Sigmoid colon (tissue), 7 donors: ENCODE results near the gene KCNQ1OT1. TPM values are rescaled to one million over a fixed set of nuclear protein-coding genes. Genes with fewer than 3 reads are reported as not detected.

Experiments used
- DNase-seq: peaks from one replicate; pipeline ENCODE4 v3.0.0-alpha.2; 2019
- H3K27ac ChIP-seq, 4 donors: fragments of 200-600 bp; sonication (generic); one replicate each; pipeline ENCODE4 v1.5.1; 2016 to 2019; ENCODE audit warnings: mild to moderate bottlenecking in 1 of 4
- H3K27me3 ChIP-seq, 3 donors: fragments of 200-600 bp; sonication (generic); one replicate each; pipeline ENCODE4 v1.5.1; 2019; ENCODE audit warnings: mild to moderate bottlenecking in 1 of 3
- H3K36me3 ChIP-seq, 4 donors: fragments of 200-600 bp; sonication (generic); one replicate each; pipeline ENCODE4 v1.5.1; 2016 to 2019
- H3K4me1 ChIP-seq, 4 donors: fragments of 200-600 bp; sonication (generic); one replicate each; pipeline ENCODE4 v1.5.1; 2017 to 2019
- H3K4me3 ChIP-seq, 4 donors: fragments of 200-600 bp; sonication (generic); one replicate each; pipeline ENCODE4 v1.5.1; 2017 to 2019; ENCODE audit warnings: mild to moderate bottlenecking in 2 of 4, moderate library complexity in 1 of 4
- H3K9me3 ChIP-seq, 4 donors: fragments of 200-600 bp in 3 of 4; sonication (generic) in 3 of 4; one replicate each; pipeline versions ENCODE4 v1.5.1 to v1.6.1; 2013 to 2019
- CTCF ChIP-seq, 4 experiments: fragments of 450-650 bp in 3 of 4; fragments of 200-600 bp in 1 of 4; IDR thresholded peaks; one replicate each; pipeline ENCODE4 v1.5.1; 2016 to 2019; ENCODE audit warnings: antibody characterized with exemption in 4 of 4, mild to moderate bottlenecking in 3 of 4, moderate library complexity in 2 of 4
- EP300 ChIP-seq, 4 donors: sonication (generic); formaldehyde crosslinking; IDR thresholded peaks; one replicate each; pipeline ENCODE4 v1.6.1; 2017; ENCODE audit warnings: antibody characterized with exemption in 4 of 4
- POLR2A ChIP-seq, 2 donors: fragments of 450-650 bp; IDR thresholded peaks; one replicate each; pipeline ENCODE4 v1.6.1; 2016; ENCODE audit warnings: antibody characterized with exemption in 2 of 2, mild to moderate bottlenecking in 2 of 2, moderate library complexity in 2 of 2
- POLR2AphosphoS5 ChIP-seq, 4 donors: sonication (generic); formaldehyde crosslinking; IDR thresholded peaks; one replicate each; pipeline ENCODE4 v1.6.1; 2017; ENCODE audit warnings: antibody characterized with exemption in 4 of 4
- WGBS, 2 donors: extraction: QIAGEN DNeasy Blood & Tissue Kit; methylation state at CpG; one replicate each; pipeline ENCODE4 v1.1.7; 2013; 5-methylcytosine and 5-hydroxymethylcytosine counted together
- intact Hi-C: fragments of 100-400 bp; cut with DNase I; formaldehyde crosslinking; loops from one replicate; pipeline ENCODE4 v1.15.1; 2023
- polyA plus RNA-seq, 3 donors: library from polyadenylated mRNA; stranded (reverse); fragments of 200-250 nt; gene quantifications; one replicate each; pipeline ENCODE4 v1.2.3, GENCODE V29; 2013
- total RNA-seq, 4 donors: library from RNA; depleted of rRNA; stranded (reverse); fragments of >200 nt; gene quantifications; one replicate each; pipeline ENCODE4 v1.1.0, GENCODE V29; 2016
- donor health status: healthy with polysubstance abuse.
- donor health status: Bipolar disorder and iron deficiency.
- donor health status: healthy.

KCNQ1OT1 gene
- total and polyA plus RNA-seq, 7 donors = under 0.01 to 3.6 (median 0.99) TPM

GRCh38 chr11:2662430-2663299, 37.1 kb downstream of the KCNQ1OT1 start:
- WGBS, 2 donors = 96% methylated on average over 19 of the region's 19 CpGs
- DNase-seq = no peak
- Histone ChIP-seq H3K27me3 (no peaks in the 10 kb centered on the region), H3K27ac (no peak overlapping the region), H3K36me3 (no peaks in the 10 kb centered on the region), H3K4me1 (peaks cover 0 to 16% (median 7%) of the 10 kb centered on the region in 4 donors), H3K4me3 (no peak overlapping the region), H3K9me3 (peaks cover 0 to 10% (median 0%) of the 10 kb centered on the region in 4 donors)
- intact Hi-C loops = no loop called here
- TF ChIP-seq CTCF (IDR thresholded peaks at IDR 0.05) (no peak), POLR2A (IDR thresholded peaks at IDR 0.05) (no peak), EP300 (IDR thresholded peaks at IDR 0.05) (no peak), POLR2AphosphoS5 (IDR thresholded peaks at IDR 0.05) (no peak)

- H3K36me3 ChIP-seq = no peaks in the 10 kb centered on the region
Observed at GRCh38 chr11:2662024-2662312, 37.8 kb downstream of the KCNQ1OT1 start.

GRCh38 chr11:2661173-2662023, 38.4 kb downstream of the KCNQ1OT1 start:
- H3K4me1 ChIP-seq = peaks cover 0 to 6% (median 2%) of the 10 kb centered on the region in 4 donors
- H3K27ac ChIP-seq = no peak overlapping the region

More at GRCh38 chr11:2662024-2662312, 37.8 kb downstream of the KCNQ1OT1 start:
- peaks cover 0 to 10% (median 0%) of the 10 kb centered on the region in 4 donors for H3K9me3 ChIP-seq
- WGBS, 2 donors = 96 to 97% methylated on average over 5 of the region's 5 CpGs
- no peaks in the 10 kb centered on the region for H3K27me3 ChIP-seq
- H3K27ac ChIP-seq = no peak overlapping the region
- no peak overlapping the region for H3K4me3 ChIP-seq
- H3K4me1 ChIP-seq = peaks cover 0 to 12% (median 5%) of the 10 kb centered on the region in 4 donors
- no peak for DNase-seq
- TF ChIP-seq POLR2A (IDR thresholded peaks at IDR 0.05) = no peak
- no peak for TF ChIP-seq CTCF (IDR thresholded peaks at IDR 0.05)
- TF ChIP-seq EP300 (IDR thresholded peaks at IDR 0.05) = no peak
- no peak for TF ChIP-seq POLR2AphosphoS5 (IDR thresholded peaks at IDR 0.05)
- intact Hi-C loops = no loop called here

GRCh38 chr11:2660357-2660939, 39.3 kb downstream of the KCNQ1OT1 start:
- no peak overlapping the region for H3K27ac ChIP-seq
- H3K4me3 ChIP-seq = no peak overlapping the region
- H3K9me3 ChIP-seq = peaks cover 0 to 15% (median 0%) of the 10 kb centered on the region in 4 donors
- no peak for TF ChIP-seq CTCF (IDR thresholded peaks at IDR 0.05)
- TF ChIP-seq POLR2A (IDR thresholded peaks at IDR 0.05) = no peak
- no peak for TF ChIP-seq POLR2AphosphoS5 (IDR thresholded peaks at IDR 0.05)
- no peak for TF ChIP-seq EP300 (IDR thresholded peaks at IDR 0.05)
- intact Hi-C loops = no loop called here
- H3K36me3 ChIP-seq = no peaks in the 10 kb centered on the region
- no peaks in the 10 kb centered on the region for H3K4me1 ChIP-seq
- no peaks in the 10 kb centered on the region for H3K27me3 ChIP-seq
- DNase-seq = no peak
- whole genome bisulfite sequencing, 2 donors = 96 to 98% methylated on average over 2 of the region's 2 CpGs

More at GRCh38 chr11:2661173-2662023, 38.4 kb downstream of the KCNQ1OT1 start:
- peaks cover 0 to 12% (median 0%) of the 10 kb centered on the region in 4 donors for H3K9me3 ChIP-seq
- H3K27me3 ChIP-seq = no peaks in the 10 kb centered on the region
- H3K36me3 ChIP-seq = no peaks in the 10 kb centered on the region
- no peak for DNase-seq
- no peak for TF ChIP-seq POLR2A (IDR thresholded peaks at IDR 0.05)
- no peak for TF ChIP-seq POLR2AphosphoS5 (IDR thresholded peaks at IDR 0.05)
- no peak for TF ChIP-seq CTCF (IDR thresholded peaks at IDR 0.05)
- TF ChIP-seq EP300 (IDR thresholded peaks at IDR 0.05) = no peak
- intact Hi-C loops = no loop called here
- WGBS, 2 donors = 92 to 95% methylated on average over 4 of the region's 4 CpGs
- no peak overlapping the region for H3K4me3 ChIP-seq
